Measurements from ENCODE around the gene SRPK3.

DNA sequence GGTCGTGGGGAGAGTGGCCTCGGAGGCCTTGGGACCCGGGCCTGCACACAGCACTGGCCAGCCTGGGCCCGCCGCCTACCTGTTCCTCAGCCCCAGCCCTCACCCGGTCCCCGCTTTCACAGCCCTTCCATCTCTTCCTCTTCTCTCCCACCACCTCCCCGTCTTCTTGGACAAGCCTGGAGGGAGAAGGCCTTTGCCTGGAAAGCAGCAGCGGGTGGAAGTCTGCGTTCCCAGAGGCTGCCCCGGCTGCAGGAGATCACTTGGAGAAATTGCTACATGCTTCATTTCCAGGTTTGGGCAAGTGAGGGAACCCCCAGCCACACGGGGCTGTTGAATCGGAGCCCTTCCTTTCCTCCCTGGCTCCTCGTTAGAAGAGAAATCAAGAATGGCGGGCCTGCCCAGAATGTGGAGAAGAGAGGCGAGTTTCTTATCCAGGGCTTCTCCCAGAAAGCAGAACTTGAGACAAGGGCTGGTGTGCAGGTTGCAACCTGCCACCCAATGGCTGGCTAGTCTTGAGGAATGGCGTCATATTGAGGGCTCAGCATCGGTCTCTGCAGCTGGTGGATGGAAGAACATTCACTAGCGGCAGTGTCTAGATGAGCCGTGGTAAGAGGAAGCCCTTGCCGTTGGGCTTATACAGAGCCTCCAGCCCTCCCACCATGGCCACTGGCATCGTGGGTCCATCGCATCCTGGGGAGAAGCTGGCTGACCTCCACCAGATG is 50.7 kb downstream of the SRPK3 start:
- TF ChIP-seq, protein P1, sequence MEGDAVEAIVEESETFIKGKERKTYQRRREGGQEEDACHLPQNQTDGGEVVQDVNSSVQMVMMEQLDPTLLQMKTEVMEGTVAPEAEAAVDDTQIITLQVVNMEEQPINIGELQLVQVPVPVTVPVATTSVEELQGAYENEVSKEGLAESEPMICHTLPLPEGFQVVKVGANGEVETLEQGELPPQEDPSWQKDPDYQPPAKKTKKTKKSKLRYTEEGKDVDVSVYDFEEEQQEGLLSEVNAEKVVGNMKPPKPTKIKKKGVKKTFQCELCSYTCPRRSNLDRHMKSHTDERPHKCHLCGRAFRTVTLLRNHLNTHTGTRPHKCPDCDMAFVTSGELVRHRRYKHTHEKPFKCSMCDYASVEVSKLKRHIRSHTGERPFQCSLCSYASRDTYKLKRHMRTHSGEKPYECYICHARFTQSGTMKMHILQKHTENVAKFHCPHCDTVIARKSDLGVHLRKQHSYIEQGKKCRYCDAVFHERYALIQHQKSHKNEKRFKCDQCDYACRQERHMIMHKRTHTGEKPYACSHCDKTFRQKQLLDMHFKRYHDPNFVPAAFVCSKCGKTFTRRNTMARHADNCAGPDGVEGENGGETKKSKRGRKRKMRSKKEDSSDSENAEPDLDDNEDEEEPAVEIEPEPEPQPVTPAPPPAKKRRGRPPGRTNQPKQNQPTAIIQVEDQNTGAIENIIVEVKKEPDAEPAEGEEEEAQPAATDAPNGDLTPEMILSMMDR (IDR thresholded peaks at IDR 0.05): no peak
- no peak for TF ChIP-seq ZFX (IDR thresholded peaks at IDR 0.05; ENCODE audit: borderline replicate concordance)
